ENCODE measurements around the gene DEK.

- TF ChIP-seq SUZ12 (IDR thresholded peaks at IDR 0.05) (no peak), HDGF (IDR thresholded peaks at IDR 0.05; ENCODE audit: borderline replicate concordance) (no peak), ARNT (IDR thresholded peaks at IDR 0.05) (no peak), ELF4 (IDR thresholded peaks at IDR 0.05) (no peak), FOXM1 (IDR thresholded peaks at IDR 0.05; ENCODE audit: borderline replicate concordance) (no peak), NFRKB (IDR thresholded peaks at IDR 0.05) (no peak), BHLHE40 (IDR thresholded peaks at IDR 0.05; ENCODE audit: borderline replicate concordance) (no peak), PKNOX1 (IDR thresholded peaks at IDR 0.05) (no peak), TARDBP (IDR thresholded peaks at IDR 0.05) (no peak), ZNF384 (IDR thresholded peaks at IDR 0.05) (no peak), SP1 (IDR thresholded peaks at IDR 0.05) (no peak)
These were observed 46.1 kb downstream of the DEK start for GRCh38 chr6:18218233-18218632.
